Breast epithelium (tissue), 3 donors: Measurements from ENCODE around the gene ATP7B.

ENCODE experiments used
- CTCF ChIP-seq, 3 donors: fragments of 450-650 bp; IDR thresholded peaks; one replicate each; pipeline ENCODE4 v1.5.1; 2016 to 2017; ENCODE audit warnings: antibody characterized with exemption in 3 of 3, mild to moderate bottlenecking in 3 of 3, moderate library complexity in 3 of 3
- POLR2A ChIP-seq: fragments of 450-650 bp; IDR thresholded peaks from one replicate; pipeline ENCODE4 v1.6.1; 2016; ENCODE audit warnings: antibody characterized with exemption, mild to moderate bottlenecking, moderate library complexity
- POLR2AphosphoS5 ChIP-seq, 3 donors: sonication (generic); formaldehyde crosslinking; IDR thresholded peaks; one replicate each; pipeline ENCODE4 v1.6.1; 2017; ENCODE audit warnings: antibody characterized with exemption in 3 of 3

DNA sequence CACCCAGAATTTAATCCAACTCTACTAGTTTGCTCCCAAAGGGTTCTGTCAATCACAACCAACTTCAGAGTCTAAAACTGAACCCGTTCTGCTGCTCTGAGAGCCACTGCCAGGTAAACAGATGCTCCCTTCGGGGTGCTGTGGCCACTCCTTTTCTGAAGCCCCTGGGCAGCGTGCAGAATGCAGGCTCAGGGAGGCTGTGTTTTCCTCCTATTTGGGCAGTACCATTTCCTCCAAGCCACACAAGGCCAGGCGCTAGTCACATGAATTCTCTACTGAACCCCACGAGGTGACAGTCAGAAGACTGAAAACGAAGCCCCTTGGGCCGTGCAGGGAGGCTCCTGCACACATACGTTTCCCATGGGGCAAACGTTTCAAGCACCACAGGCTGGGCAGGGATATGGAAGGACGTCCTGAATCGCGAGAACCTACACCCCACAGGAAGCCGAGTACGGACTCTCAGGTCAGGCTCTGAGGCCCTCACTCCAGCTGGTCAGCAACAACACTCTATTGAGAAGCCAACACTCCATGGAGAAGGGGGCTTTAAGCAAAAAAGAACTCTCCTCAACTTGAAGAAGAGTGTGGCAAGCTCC, 77.7 kb downstream of the ATP7B start:
- TF ChIP-seq POLR2A (no peak), CTCF (IDR thresholded peaks at IDR 0.05) (no peak), POLR2AphosphoS5 (IDR thresholded peaks at IDR 0.05) (no peak)
